CD14-positive monocyte (primary cell): ENCODE data around the gene NEGR1. TPM values are rescaled to one million over a fixed set of nuclear protein-coding genes. Genes with fewer than 3 reads are reported as not detected.

Experiments
- DNase-seq, 3 donors: peaks; one replicate each; pipeline ENCODE4 v3.0.0-alpha.2; 2011 to 2022
- H2AFZ ChIP-seq: 2 replicates; pipeline ENCODE4 v1.6.0; 2012; ENCODE audit warnings: mild to moderate bottlenecking, low read depth, low read length, inconsistent platforms; ENCODE audit not compliant: insufficient read depth, poor library complexity, severe bottlenecking
- H3K27ac ChIP-seq, 2 donors: 1 replicate in 1 of 2; 2 replicates in 1 of 2; pipeline ENCODE4 v1.5.1; 2012 to 2013; ENCODE audit warnings: low read length in 2 of 2, control low read depth in 1 of 2, inconsistent platforms in 1 of 2, low read depth in 1 of 2, mild to moderate bottlenecking in 1 of 2
- H3K27me3 ChIP-seq, 2 donors: one replicate each; pipeline versions ENCODE4 v1.6.0 to v1.6.1; 2011 to 2013; ENCODE audit warnings: low read length in 2 of 2; ENCODE audit not compliant: control insufficient read depth in 2 of 2, insufficient read depth in 2 of 2
- H3K36me3 ChIP-seq, 2 donors: replicated peaks in 1 of 2; 1 replicate in 1 of 2; 2 replicates in 1 of 2; pipeline versions ENCODE4 v1.5.1 to v1.6.1; 2012 to 2013; ENCODE audit warnings: low read length in 2 of 2, control low read depth in 1 of 2, inconsistent platforms in 1 of 2, mild to moderate bottlenecking in 1 of 2; ENCODE audit not compliant: insufficient read depth in 2 of 2, control insufficient read depth in 1 of 2
- H3K4me1 ChIP-seq, 2 donors: 1 replicate in 1 of 2; 2 replicates in 1 of 2; pipeline versions ENCODE4 v1.5.1 to v1.6.1; 2012 to 2013; ENCODE audit warnings: low read length in 2 of 2, control low read depth in 1 of 2, inconsistent platforms in 1 of 2, mild to moderate bottlenecking in 1 of 2, moderate library complexity in 1 of 2; ENCODE audit not compliant: insufficient read depth in 2 of 2, control insufficient read depth in 1 of 2
- H3K4me2 ChIP-seq: replicated peaks from 2 replicates; pipeline ENCODE3; 2012; ENCODE audit warnings: low read length, moderate library complexity, mild to moderate bottlenecking; ENCODE audit not compliant: poor library complexity, severe bottlenecking; ENCODE audit errors: extremely low read depth
- H3K4me3 ChIP-seq, 3 experiments: fragments of 200-600 bp in 1 of 3; sonication (generic) in 1 of 3; replicated peaks in 1 of 3; 1 replicate in 2 of 3; 2 replicates in 1 of 3; pipeline ENCODE4 v1.5.1; 2011 to 2013; ENCODE audit warnings: low read length in 3 of 3, mild to moderate bottlenecking in 3 of 3, control low read depth in 2 of 3, low read depth in 2 of 3, inconsistent platforms in 1 of 3, moderate library complexity in 1 of 3
- H3K79me2 ChIP-seq: 2 replicates; pipeline ENCODE4 v1.6.0; 2012; ENCODE audit warnings: mild to moderate bottlenecking, control low read depth, inconsistent platforms, low read length, moderate library complexity; ENCODE audit not compliant: insufficient read depth
- H3K9ac ChIP-seq: 2 replicates; pipeline ENCODE4 v1.6.0; 2017; ENCODE audit warnings: low read length, mild to moderate bottlenecking; ENCODE audit not compliant: insufficient read depth, poor library complexity, severe bottlenecking
- H3K9me3 ChIP-seq, 2 donors: replicated peaks in 1 of 2; 1 replicate in 1 of 2; 2 replicates in 1 of 2; pipeline versions ENCODE4 v1.5.1 to v1.6.1; 2012 to 2013; ENCODE audit warnings: low read length in 2 of 2, control low read depth in 1 of 2; ENCODE audit not compliant: control insufficient read depth in 1 of 2, insufficient read depth in 1 of 2
- H4K20me1 ChIP-seq: 2 replicates; pipeline ENCODE4 v1.6.0; 2012; ENCODE audit warnings: mild to moderate bottlenecking, low read length, control low read depth, moderate library complexity; ENCODE audit not compliant: insufficient read depth
- H3K27ac Mint-ChIP-seq, 7 donors: one replicate each; pipeline ENCODE4 v1.8.0; 2020; ENCODE audit warnings: mild to moderate bottlenecking in 7 of 7, mixed read lengths in 7 of 7, moderate library complexity in 6 of 7, inconsistent platforms in 2 of 7
- H3K27me3 Mint-ChIP-seq, 3 donors: one replicate each; pipeline ENCODE4 v1.8.0; 2021 to 2022; ENCODE audit warnings: low read depth in 3 of 3, mild to moderate bottlenecking in 3 of 3, mixed read lengths in 3 of 3, moderate library complexity in 3 of 3, inconsistent platforms in 1 of 3
- H3K36me3 Mint-ChIP-seq, 2 donors: one replicate each; pipeline ENCODE4 v1.8.0; 2020; ENCODE audit warnings: mixed read lengths in 2 of 2, inconsistent platforms in 1 of 2, mild to moderate bottlenecking in 1 of 2
- H3K4me1 Mint-ChIP-seq: one replicate; pipeline ENCODE4 v1.8.0; 2020; ENCODE audit warnings: mild to moderate bottlenecking, mixed read lengths
- H3K4me3 Mint-ChIP-seq, 2 donors: one replicate each; pipeline ENCODE4 v1.8.0; 2020; ENCODE audit warnings: mild to moderate bottlenecking in 2 of 2, mixed read lengths in 2 of 2, moderate library complexity in 1 of 2
- H3K9me3 Mint-ChIP-seq, 7 donors: one replicate each; pipeline ENCODE4 v1.8.0; 2020 to 2022; ENCODE audit warnings: mixed read lengths in 7 of 7, mild to moderate bottlenecking in 6 of 7, moderate library complexity in 6 of 7, inconsistent platforms in 2 of 7
- WGBS: methylation state at CpG from one replicate; pipeline ENCODE4 v1.1.5; 2013; ENCODE audit warnings: missing lambda C conversion rate; ENCODE audit not compliant: insufficient coverage; 5-methylcytosine and 5-hydroxymethylcytosine counted together
- intact Hi-C, 2 donors: fragments of 100-400 bp; cut with micrococcal nuclease; formaldehyde crosslinking; loops; one replicate each; pipeline versions ENCODE4 v1.15.0 to v1.15.1; 2023
- polyA plus RNA-seq, 3 donors: library from polyadenylated mRNA; depleted of rRNA in 1 of 3; unstranded in 2 of 3; stranded (reverse) in 1 of 3; fragments of 300-500 nt in 2 of 3; fragments of >200 nt in 1 of 3; fragmentation: Illumina TruSeq in 2 of 3; gene quantifications; 1 replicate in 2 of 3; 2 replicates in 1 of 3; pipeline ENCODE4 v1.2.3, GENCODE V29; 2012 to 2021
- TF ChIP-seq, protein P1 (sequence below): fragments of 200-600 bp; IDR thresholded peaks from one replicate; pipeline ENCODE4 v1.8.0; 2022; ENCODE audit warnings: antibody characterized with exemption, mild to moderate bottlenecking

NEGR1 gene
- polyA plus RNA-seq, 3 donors, result 0.03 to 0.15 (median 0.13) TPM

DNA sequence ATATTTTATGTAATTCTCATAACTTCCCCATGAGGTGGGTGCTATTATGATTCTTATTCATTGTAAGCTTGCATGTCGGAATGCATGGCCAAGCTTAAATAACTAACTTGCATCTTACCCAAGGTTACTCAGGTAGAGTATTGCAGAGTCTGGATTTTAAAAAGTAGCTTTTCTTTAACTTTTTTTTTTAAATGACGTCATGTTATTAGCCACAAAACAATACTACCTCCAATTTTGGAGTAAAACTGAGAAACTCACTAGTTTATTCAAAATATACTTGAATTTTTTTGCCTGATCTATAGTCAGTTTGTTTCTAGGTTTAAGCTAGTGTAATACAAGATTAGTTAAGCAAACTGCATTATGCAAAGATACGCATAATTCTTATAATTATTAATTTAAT is 57.8 kb downstream of the NEGR1 start:
- intact Hi-C loops, result no loop called here
- Histone ChIP-seq H3K9me3 (no peaks in the 10 kb centered on the region), H3K4me1 (peaks cover 2 to 9% of the 10 kb centered on the region in 2 donors), H2AFZ (no peak overlapping the region), H3K36me3 (no peaks in the 10 kb centered on the region), H3K4me3 (no peak overlapping the region), H3K79me2 (no peaks in the 10 kb centered on the region), H3K27ac (no peak overlapping the region), H3K9ac (no peak overlapping the region), H3K4me2 (no peak overlapping the region), H3K27me3 (no peaks in the 10 kb centered on the region), H4K20me1 (no peaks in the 10 kb centered on the region)
- H3K9me3 Mint-ChIP-seq, result peaks cover 0 to 4% (median 0%) of the 10 kb centered on the region in 7 donors
- TF ChIP-seq, protein P1, sequence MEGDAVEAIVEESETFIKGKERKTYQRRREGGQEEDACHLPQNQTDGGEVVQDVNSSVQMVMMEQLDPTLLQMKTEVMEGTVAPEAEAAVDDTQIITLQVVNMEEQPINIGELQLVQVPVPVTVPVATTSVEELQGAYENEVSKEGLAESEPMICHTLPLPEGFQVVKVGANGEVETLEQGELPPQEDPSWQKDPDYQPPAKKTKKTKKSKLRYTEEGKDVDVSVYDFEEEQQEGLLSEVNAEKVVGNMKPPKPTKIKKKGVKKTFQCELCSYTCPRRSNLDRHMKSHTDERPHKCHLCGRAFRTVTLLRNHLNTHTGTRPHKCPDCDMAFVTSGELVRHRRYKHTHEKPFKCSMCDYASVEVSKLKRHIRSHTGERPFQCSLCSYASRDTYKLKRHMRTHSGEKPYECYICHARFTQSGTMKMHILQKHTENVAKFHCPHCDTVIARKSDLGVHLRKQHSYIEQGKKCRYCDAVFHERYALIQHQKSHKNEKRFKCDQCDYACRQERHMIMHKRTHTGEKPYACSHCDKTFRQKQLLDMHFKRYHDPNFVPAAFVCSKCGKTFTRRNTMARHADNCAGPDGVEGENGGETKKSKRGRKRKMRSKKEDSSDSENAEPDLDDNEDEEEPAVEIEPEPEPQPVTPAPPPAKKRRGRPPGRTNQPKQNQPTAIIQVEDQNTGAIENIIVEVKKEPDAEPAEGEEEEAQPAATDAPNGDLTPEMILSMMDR, result no peak
- DNase-seq, result no peak
- H3K27ac Mint-ChIP-seq, result no peak overlapping the region
- H3K27me3 Mint-ChIP-seq, result no peaks in the 10 kb centered on the region
- peaks cover 10% of the 10 kb centered on the region for H3K4me1 Mint-ChIP-seq
- WGBS, result no CpG with 5 or more reads among the region's 3 CpGs
- H3K36me3 Mint-ChIP-seq, result no peaks in the 10 kb centered on the region
- no peak overlapping the region for H3K4me3 Mint-ChIP-seq

DNA sequence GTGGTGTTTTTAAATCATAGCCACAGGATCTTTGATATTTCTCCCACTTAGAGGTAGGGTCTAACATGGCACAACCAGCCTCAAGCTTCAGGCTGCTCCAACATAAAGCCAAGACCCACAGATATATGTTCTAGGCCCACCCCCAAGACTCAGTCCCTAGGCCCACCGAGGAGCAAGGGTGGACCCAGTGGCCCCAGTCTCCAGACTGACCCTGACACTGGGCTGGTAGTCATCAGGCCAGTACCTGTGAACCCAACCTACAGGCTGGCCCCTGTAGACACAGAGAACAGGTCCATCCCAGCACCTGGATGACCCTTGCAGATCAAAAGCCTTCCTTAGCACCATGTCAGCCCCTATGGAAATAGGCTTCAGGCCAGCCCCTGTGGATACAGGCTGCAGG is 60.5 kb downstream of the NEGR1 start:
- no peak overlapping the region for H3K27ac Mint-ChIP-seq
- Histone ChIP-seq H3K4me3 (no peak overlapping the region), H4K20me1 (no peaks in the 10 kb centered on the region), H3K4me2 (no peak overlapping the region), H3K9ac (no peak overlapping the region), H3K9me3 (no peaks in the 10 kb centered on the region), H3K36me3 (no peaks in the 10 kb centered on the region), H3K4me1 (peaks cover 2 to 9% of the 10 kb centered on the region in 2 donors), H3K27ac (no peak overlapping the region), H2AFZ (no peak overlapping the region), H3K27me3 (no peaks in the 10 kb centered on the region), H3K79me2 (no peaks in the 10 kb centered on the region)
- H3K9me3 Mint-ChIP-seq, result peaks cover 0 to 2% (median 0%) of the 10 kb centered on the region in 7 donors
- no peak for DNase-seq
- WGBS, result 100% methylated on average over 1 of the region's 1 CpG
- H3K4me1 Mint-ChIP-seq, result peaks cover 10% of the 10 kb centered on the region
- no peaks in the 10 kb centered on the region for H3K27me3 Mint-ChIP-seq
- TF ChIP-seq, protein P1, result no peak
- H3K36me3 Mint-ChIP-seq, result no peaks in the 10 kb centered on the region
- intact Hi-C loops, result no loop called here
- H3K4me3 Mint-ChIP-seq, result no peak overlapping the region
